ENCODE results near the gene LRP1B.

LRP1B gene

DNA sequence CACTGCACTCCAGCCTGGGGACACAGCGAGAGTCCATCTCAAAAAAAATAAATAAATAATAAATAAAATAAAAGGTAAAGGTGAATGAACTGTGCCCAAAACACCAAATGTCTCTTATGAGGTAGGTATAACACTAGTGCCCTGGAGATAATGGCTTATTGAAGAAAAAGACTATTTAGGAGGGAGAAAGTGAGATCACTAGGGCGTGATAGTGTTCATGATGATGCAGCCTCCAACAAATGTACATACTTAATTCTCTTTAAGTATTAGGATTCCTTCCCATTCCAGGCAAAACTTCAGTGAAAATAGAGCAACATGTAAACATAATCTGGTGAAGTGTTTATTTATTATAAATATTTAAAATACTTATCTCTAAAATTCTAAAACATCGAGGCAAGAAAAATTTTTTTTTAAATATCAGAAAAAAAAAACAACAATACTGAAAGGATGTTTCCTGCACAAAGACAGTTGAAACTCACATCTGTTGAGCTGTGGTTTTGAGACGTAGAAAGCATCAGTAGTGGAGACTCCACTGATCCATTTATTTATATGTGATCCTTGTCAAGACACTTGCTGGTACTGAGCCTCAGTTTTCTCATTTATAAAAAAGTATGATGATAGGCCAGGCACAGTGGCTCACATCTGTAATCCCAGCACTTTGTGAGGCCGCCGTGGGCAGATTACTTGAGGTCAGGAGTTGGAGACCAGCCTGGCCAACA lies 183.3 kb downstream of the LRP1B start:
- TF ChIP-seq CEBPB (IDR thresholded peaks at IDR 0.05) (no peak), FOXM1 (IDR thresholded peaks at IDR 0.05; ENCODE audit: borderline replicate concordance, low read depth) (no peak), TCF12 (IDR thresholded peaks at IDR 0.05; ENCODE audit: low read depth) (no peak), NFIC (IDR thresholded peaks at IDR 0.05) (no peak), YY1 (IDR thresholded peaks at IDR 0.05; ENCODE audit: low read depth) (no peak), CREB1 (IDR thresholded peaks at IDR 0.05; ENCODE audit: low read depth) (no peak), EP300 (IDR thresholded peaks at IDR 0.05; ENCODE audit: borderline replicate concordance) (no peak), EGR1 (IDR thresholded peaks at IDR 0.05) (no peak), TAF1 (IDR thresholded peaks at IDR 0.05; ENCODE audit: low read depth) (no peak), TEAD4 (IDR thresholded peaks at IDR 0.05) (no peak), RAD21 (IDR thresholded peaks at IDR 0.05; ENCODE audit: low read depth) (no peak)
- TF ChIP-seq, protein P1, sequence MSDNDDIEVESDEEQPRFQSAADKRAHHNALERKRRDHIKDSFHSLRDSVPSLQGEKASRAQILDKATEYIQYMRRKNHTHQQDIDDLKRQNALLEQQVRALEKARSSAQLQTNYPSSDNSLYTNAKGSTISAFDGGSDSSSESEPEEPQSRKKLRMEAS (IDR thresholded peaks at IDR 0.05) = no peak
- TF ChIP-seq, protein P2, sequence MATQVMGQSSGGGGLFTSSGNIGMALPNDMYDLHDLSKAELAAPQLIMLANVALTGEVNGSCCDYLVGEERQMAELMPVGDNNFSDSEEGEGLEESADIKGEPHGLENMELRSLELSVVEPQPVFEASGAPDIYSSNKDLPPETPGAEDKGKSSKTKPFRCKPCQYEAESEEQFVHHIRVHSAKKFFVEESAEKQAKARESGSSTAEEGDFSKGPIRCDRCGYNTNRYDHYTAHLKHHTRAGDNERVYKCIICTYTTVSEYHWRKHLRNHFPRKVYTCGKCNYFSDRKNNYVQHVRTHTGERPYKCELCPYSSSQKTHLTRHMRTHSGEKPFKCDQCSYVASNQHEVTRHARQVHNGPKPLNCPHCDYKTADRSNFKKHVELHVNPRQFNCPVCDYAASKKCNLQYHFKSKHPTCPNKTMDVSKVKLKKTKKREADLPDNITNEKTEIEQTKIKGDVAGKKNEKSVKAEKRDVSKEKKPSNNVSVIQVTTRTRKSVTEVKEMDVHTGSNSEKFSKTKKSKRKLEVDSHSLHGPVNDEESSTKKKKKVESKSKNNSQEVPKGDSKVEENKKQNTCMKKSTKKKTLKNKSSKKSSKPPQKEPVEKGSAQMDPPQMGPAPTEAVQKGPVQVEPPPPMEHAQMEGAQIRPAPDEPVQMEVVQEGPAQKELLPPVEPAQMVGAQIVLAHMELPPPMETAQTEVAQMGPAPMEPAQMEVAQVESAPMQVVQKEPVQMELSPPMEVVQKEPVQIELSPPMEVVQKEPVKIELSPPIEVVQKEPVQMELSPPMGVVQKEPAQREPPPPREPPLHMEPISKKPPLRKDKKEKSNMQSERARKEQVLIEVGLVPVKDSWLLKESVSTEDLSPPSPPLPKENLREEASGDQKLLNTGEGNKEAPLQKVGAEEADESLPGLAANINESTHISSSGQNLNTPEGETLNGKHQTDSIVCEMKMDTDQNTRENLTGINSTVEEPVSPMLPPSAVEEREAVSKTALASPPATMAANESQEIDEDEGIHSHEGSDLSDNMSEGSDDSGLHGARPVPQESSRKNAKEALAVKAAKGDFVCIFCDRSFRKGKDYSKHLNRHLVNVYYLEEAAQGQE (IDR thresholded peaks at IDR 0.05; ENCODE audit: low read depth) = no peak
- TF ChIP-seq, protein P3, sequence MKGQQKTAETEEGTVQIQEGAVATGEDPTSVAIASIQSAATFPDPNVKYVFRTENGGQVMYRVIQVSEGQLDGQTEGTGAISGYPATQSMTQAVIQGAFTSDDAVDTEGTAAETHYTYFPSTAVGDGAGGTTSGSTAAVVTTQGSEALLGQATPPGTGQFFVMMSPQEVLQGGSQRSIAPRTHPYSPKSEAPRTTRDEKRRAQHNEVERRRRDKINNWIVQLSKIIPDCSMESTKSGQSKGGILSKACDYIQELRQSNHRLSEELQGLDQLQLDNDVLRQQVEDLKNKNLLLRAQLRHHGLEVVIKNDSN (IDR thresholded peaks at IDR 0.05) = no peak

DNA sequence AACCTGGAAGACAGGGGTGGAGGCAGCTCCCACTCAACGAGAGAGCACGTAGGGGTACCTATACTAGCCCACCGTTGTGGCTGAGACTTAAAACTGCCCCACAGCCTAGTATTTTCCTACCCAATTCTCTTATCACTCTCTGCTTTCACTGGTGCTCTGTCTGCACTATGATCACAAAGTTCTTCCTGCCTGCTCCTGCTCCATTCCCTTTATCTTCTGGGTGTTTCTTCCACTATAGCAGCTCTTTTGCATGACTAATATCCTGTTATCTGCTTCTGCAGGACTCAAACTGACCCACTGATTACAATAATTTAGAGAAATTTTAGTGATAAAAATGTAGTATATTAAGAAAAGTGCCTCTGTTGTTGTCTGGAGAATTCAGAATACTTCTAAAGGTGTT lies 184.8 kb downstream of the LRP1B start:
- TF ChIP-seq, protein P2 (IDR thresholded peaks at IDR 0.05; ENCODE audit: low read depth) = no peak
- TF ChIP-seq CEBPB (IDR thresholded peaks at IDR 0.05) (no peak), ZBTB7A (IDR thresholded peaks at IDR 0.05; ENCODE audit: low read depth) (no peak), YY1 (IDR thresholded peaks at IDR 0.05; ENCODE audit: low read depth) (no peak), TCF12 (IDR thresholded peaks at IDR 0.05; ENCODE audit: low read depth) (no peak), CREB1 (IDR thresholded peaks at IDR 0.05; ENCODE audit: low read depth) (no peak), EGR1 (IDR thresholded peaks at IDR 0.05) (no peak), EP300 (IDR thresholded peaks at IDR 0.05; ENCODE audit: borderline replicate concordance) (no peak), NFIC (IDR thresholded peaks at IDR 0.05) (no peak), RAD21 (IDR thresholded peaks at IDR 0.05; ENCODE audit: low read depth) (no peak), TEAD4 (IDR thresholded peaks at IDR 0.05) (no peak), TAF1 (IDR thresholded peaks at IDR 0.05; ENCODE audit: low read depth) (no peak)
- TF ChIP-seq, protein P1 (IDR thresholded peaks at IDR 0.05) = no peak
- TF ChIP-seq, protein P3 (IDR thresholded peaks at IDR 0.05) = no peak

DNA sequence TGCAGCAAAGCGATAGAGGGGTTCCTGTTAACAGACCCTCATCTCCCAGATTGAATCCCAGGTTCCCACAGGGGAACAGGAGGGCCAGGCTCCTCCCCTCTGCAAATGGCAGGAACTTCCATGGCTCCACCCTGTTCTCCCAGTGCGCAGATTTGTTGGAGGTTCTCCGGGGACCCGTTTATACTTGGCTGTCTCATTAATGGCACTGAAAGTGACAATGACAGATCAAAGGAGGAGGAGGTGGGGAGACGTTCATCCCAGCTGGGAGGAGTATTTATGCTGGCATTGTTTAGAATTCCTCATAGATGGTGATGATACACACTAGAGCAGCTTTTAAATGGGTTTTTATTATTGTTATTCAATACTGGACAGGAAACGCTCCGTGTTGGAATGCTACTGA lies 186.9 kb downstream of the LRP1B start:
- TF ChIP-seq TCF12 (IDR thresholded peaks at IDR 0.05; ENCODE audit: low read depth) (no peak), EGR1 (IDR thresholded peaks at IDR 0.05) (no peak), EP300 (IDR thresholded peaks at IDR 0.05; ENCODE audit: borderline replicate concordance) (no peak), YY1 (IDR thresholded peaks at IDR 0.05; ENCODE audit: low read depth) (no peak), TEAD4 (IDR thresholded peaks at IDR 0.05) (no peak)
- TF ChIP-seq, protein P1 (IDR thresholded peaks at IDR 0.05) = no peak
- TF ChIP-seq, protein P3 (IDR thresholded peaks at IDR 0.05) = no peak

DNA sequence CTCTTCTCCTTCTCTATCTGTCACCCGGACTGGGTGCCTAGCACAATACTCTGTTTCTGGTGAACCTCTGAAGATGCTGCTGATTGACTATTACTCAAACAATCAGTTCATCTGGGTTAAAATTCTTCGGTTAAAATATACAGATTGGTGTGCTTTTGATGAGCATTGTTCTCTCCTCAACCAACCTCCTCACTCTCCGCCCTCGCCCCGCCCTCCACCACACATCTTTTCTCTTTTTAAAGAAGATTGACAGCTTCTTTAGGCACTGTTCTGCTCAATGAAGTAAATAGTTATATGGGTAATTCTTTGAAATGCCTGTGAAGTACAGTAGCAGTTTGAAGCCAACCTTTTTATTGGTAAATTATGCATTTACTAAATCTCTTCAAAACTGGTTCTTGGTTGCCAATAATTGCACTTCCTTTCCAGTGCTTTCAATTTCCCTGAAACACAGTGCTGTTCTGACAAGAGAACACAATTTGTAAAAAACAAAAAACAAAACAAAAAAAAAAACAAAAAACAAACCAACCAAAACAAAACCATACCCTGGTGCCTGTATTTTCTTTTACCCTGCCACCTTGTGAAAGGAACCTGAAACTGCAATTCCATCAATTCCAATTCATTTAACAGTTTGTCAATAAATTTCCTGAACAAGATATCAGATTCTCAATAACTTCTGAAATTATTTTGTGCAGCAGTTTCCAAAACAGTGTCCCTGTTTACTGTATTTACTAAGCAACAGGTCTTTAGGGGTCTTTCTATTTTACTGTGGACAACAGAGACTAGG lies 188.6 kb downstream of the LRP1B start:
- TF ChIP-seq, protein P1 (IDR thresholded peaks at IDR 0.05) = no peak
- TF ChIP-seq, protein P2 (IDR thresholded peaks at IDR 0.05; ENCODE audit: low read depth) = no peak
- no peak for TF ChIP-seq FOXM1 (IDR thresholded peaks at IDR 0.05; ENCODE audit: borderline replicate concordance, low read depth)
- no peak for TF ChIP-seq YY1 (IDR thresholded peaks at IDR 0.05; ENCODE audit: low read depth)

All from Ishikawa (cell line).